Kidney capillary endothelial cell (primary cell): Measurements from ENCODE around the gene LGALS8.
A peak's percentile ranks its signal among the peaks of the same experiment; 100 is the strongest.
"Not testable (repeated sequence)": the region's sequence is repeated elsewhere in the genome, so short reads cannot be mapped to it uniquely, and the experiment has no call there.

Experiments
- DNase-seq: peaks from one replicate; pipeline ENCODE4 v3.0.0-alpha.2; 2018; ENCODE audit warnings: low spot score

LGALS8 gene

DNA sequence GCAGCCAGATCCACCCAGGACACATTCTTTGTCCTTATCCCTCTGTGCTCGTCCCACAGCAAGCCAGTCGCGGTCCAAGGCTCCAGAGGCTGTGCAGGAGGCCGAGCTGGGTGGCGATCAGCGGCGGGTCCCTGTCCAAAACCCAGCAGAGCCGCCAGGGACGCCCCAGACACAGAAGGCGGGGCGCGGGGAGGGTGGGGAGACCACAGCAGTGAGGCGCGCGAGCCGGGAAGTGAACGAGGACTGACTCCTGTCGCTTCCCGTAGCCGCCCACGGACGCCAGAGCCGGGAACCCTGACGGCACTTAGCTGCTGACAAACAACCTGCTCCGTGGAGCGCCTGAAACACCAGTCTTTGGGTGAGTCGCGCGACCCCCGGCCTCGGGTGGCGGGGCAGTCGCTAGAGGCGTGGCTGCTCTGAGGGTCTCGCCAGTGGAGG lies at the start of gene LGALS8:
Gene LGALS8 (plus strand): TSS at position 279 of the 438 bp plus-strand sequence. CDS start 2,089 bp downstream, outside the sequence.
- DNase-seq, result peak; percentile 68

DNA sequence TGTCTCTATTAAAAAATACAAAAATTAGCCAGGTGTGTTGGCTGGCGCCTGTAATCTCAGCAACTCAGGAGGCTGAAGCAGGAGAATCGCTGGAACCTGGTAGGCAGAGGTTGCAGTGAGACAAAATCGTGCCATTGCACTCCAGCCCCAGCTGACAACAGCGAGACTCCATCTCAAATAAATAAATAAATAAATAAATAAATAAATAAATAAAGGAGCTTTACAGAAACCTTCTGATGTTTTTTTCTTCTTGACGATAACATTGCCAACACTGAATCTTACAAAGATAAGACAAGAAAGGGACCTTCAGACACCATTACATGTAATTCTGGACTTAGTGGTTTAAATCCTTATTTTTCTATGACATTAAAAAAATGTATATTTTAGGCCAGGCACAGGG lies 47.8 kb upstream of the LGALS8 start:
- DNase-seq, result no peak

- DNase-seq, result no peak
Observed at GRCh38 chr1:236480758-236481436, 42.9 kb upstream of the LGALS8 start.

- DNase-seq, result no peak
Observed at GRCh38 chr1:236484310-236484971, 39.3 kb upstream of the LGALS8 start.

DNA sequence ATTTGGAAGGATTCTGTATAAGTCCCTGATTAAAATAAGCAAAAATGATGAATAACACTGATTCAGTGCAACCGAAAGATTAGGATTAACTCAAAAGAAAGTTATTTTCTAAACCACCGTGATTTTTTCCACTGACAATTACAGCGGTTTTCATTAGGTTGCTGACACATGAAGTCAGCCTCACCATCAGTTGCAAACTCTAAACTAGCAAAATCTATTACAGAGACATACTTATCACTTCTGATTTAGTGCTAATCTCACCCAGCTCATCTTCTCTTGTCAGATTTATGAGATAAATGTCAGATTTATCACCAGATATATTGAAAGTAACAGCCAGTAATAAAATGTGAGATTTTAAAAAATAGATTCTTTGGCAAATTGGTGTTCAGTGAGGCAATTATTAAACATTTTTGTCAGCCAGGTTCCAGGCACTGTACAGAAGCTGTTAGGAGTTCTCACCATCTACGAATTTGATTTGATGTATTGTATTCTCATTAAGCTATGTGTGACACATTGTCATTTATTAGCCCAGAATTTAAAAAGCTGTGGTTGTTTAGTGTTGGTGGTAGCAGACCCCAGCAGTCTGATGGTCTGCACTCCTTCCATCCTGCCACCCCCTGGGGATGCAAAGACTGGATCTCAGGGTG lies 37.3 kb upstream of the LGALS8 start:
- DNase-seq, result no peak

- DNase-seq, result not testable (repeated sequence)
Observed at GRCh38 chr1:236489161-236489560, 34.6 kb upstream of the LGALS8 start.

GRCh38 chr1:236489710-236490377 lies 33.9 kb upstream of the LGALS8 start:
- peak; percentile 77 for DNase-seq

- DNase-seq, result no peak
Observed at GRCh38 chr1:236491469-236492136, 32.2 kb upstream of the LGALS8 start.

- no peak for DNase-seq
Observed at GRCh38 chr1:236492378-236492777, 31.4 kb upstream of the LGALS8 start.

DNA sequence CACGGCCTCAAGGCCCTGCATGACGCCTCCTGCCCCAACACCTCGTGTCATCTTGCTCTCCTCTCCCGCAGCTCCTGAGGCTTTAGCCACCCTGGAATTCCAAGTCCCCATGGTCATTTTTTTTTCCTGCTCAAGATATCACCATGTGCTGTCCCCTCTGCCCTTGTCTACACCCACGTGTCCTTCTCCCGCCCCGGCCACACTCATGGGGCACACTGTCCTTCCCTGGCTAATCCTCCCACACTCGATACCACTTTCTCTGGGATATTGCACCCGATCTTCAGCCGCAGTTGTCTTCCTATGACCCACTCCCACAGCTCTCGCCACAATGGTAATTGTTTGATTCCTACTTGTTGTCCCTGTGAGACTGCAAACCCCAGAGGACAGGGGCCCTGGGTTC lies 29.7 kb upstream of the LGALS8 start:
- no peak for DNase-seq

GRCh38 chr1:236494586-236495466 lies 29.0 kb upstream of the LGALS8 start:
- no peak for DNase-seq

GRCh38 chr1:236495467-236496112 lies 28.2 kb upstream of the LGALS8 start:
- DNase-seq, result no peak

- no peak for DNase-seq
Observed at GRCh38 chr1:236497908-236498307, 25.9 kb upstream of the LGALS8 start.

- DNase-seq, result no peak
Observed at GRCh38 chr1:236501093-236501492, 22.7 kb upstream of the LGALS8 start.

DNA sequence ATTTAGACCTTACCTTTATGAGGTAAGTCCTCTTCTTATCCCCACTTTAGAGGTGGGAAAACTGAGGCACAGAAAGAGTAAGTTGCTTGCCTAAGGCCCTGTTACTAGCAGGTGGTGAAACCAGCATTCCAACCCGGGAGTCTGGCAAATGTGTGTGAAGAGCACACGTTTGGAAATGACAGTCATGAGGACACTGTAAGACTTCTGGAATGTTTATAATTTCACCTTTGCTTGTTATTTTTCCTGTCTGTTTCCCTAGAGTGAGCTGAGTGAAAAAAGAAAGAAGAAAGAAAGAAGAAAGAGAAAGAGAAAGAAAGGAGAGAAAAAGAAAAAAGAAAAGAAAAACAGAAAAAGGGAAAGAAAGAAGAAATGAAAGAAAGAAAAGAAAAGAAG lies 21.2 kb upstream of the LGALS8 start:
- no peak for DNase-seq

GRCh38 chr1:236502972-236503639 lies 20.7 kb upstream of the LGALS8 start:
- peak; percentile 89 for DNase-seq

GRCh38 chr1:236504338-236504737 lies 19.4 kb upstream of the LGALS8 start:
- not testable (repeated sequence) for DNase-seq

GRCh38 chr1:236507022-236507700 lies 16.6 kb upstream of the LGALS8 start:
- DNase-seq, result no peak

DNA sequence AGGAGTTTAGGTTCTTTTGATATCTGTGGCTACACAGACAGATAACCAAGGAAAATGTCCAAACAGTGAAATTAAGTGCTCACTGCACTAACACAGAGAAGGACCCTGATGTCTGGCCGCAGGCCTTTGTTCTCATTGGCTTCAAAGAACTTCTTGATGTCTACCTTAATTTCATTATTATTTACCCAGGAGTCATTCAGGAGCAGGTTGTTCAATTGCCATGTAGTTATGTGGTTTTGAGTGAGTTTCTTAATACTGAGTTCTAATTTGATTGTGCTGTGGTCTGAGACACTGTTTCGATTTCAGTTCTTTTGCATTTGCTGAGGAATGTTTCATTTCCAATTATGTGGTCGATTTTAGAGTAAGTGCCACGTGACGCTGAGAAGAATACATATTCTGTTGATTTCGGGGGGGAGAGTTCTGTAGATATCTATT lies 15.2 kb upstream of the LGALS8 start:
- DNase-seq, result no peak
